NCI-H1417 (cell line): ENCODE data around the gene SORBS1.

Source experiments
- DNase-seq, 3 experiments: peaks; one replicate each; lab custom pipeline; 2025; lab: John Stamatoyannopoulos, UW

SORBS1 gene

GRCh38 chr10:95513941-95514392 lies 47.2 kb downstream of the SORBS1 start:
- DNase-seq, result no peak

GRCh38 chr10:95513008-95513589 lies 48.1 kb downstream of the SORBS1 start:
- DNase-seq, result no peak

- DNase-seq, result no peak
Observed at GRCh38 chr10:95511314-95511713, 49.9 kb downstream of the SORBS1 start.

- DNase-seq, result no peak
Observed at GRCh38 chr10:95509251-95509650, 51.9 kb downstream of the SORBS1 start.

GRCh38 chr10:95508730-95509129 lies 52.4 kb downstream of the SORBS1 start:
- no peak for DNase-seq

- DNase-seq, result no peak
Observed at GRCh38 chr10:95506056-95506737, 55.0 kb downstream of the SORBS1 start.

GRCh38 chr10:95505641-95506040 lies 55.5 kb downstream of the SORBS1 start:
- DNase-seq, result no peak

GRCh38 chr10:95505084-95505610 lies 56.0 kb downstream of the SORBS1 start:
- DNase-seq, result no peak

GRCh38 chr10:95504246-95504691 lies 56.9 kb downstream of the SORBS1 start:
- DNase-seq, result no peak

GRCh38 chr10:95503526-95503925 lies 57.6 kb downstream of the SORBS1 start:
- DNase-seq, result no peak

GRCh38 chr10:95503001-95503400 lies 58.2 kb downstream of the SORBS1 start:
- no peak for DNase-seq

- no peak for DNase-seq
Observed at GRCh38 chr10:95502377-95502776, 58.8 kb downstream of the SORBS1 start.

- peak in 1 of 3 experiments; percentile 29 for DNase-seq
Observed at GRCh38 chr10:95501203-95502094, 59.7 kb downstream of the SORBS1 start.

- peak in 2 of 3 experiments; percentile 17 to 78 for DNase-seq
Observed at GRCh38 chr10:95500649-95501048, 60.5 kb downstream of the SORBS1 start.

GRCh38 chr10:95500097-95500496 lies 61.1 kb downstream of the SORBS1 start:
- peak in 1 of 3 experiments; percentile 1 for DNase-seq

GRCh38 chr10:95499482-95499989 lies 61.6 kb downstream of the SORBS1 start:
- DNase-seq, result no peak

GRCh38 chr10:95496951-95497350 lies 64.2 kb downstream of the SORBS1 start:
- DNase-seq, result no peak

GRCh38 chr10:95496246-95496911 lies 64.8 kb downstream of the SORBS1 start:
- no peak for DNase-seq

GRCh38 chr10:95493862-95494261 lies 67.3 kb downstream of the SORBS1 start:
- no peak for DNase-seq

- DNase-seq, result no peak
Observed at GRCh38 chr10:95487994-95488393, 73.2 kb downstream of the SORBS1 start.

GRCh38 chr10:95485056-95485844 lies 75.9 kb downstream of the SORBS1 start:
- no peak for DNase-seq
